ENCODE results near the gene OR2Y1.
"Not testable (repeated sequence)": the region's sequence is repeated elsewhere in the genome, so short reads cannot be mapped to it uniquely, and the experiment has no call there.

The OR2Y1 gene

GRCh38 chr5:180777475-180777874 is 37.6 kb upstream of the OR2Y1 start:
- Mint-ChIP-seq H3K4me3 (no peak overlapping the region), H3K27me3 (peaks cover 28% of the 10 kb centered on the region), H3K9me3 (no peaks in the 10 kb centered on the region), H3K4me1 (no peaks in the 10 kb centered on the region), H3K36me3 (ENCODE audit: insufficient read depth) (peaks cover 2% of the 10 kb centered on the region), H3K27ac (ENCODE audit: low read depth) (no peak overlapping the region)
- no peak for ATAC-seq (replicated peaks; ENCODE audit: extremely low read depth, poor library complexity, severe bottlenecking)
- DNase-seq (ENCODE audit: low spot score in 2 of 2), result no peak

- Mint-ChIP-seq H3K27me3 (peaks cover 31% of the 10 kb centered on the region), H3K27ac (ENCODE audit: low read depth) (no peak overlapping the region), H3K4me1 (no peaks in the 10 kb centered on the region), H3K9me3 (no peaks in the 10 kb centered on the region), H3K36me3 (ENCODE audit: insufficient read depth) (peaks cover 2% of the 10 kb centered on the region), H3K4me3 (no peak overlapping the region)
- DNase-seq (ENCODE audit: low spot score in 2 of 2) (no peak), ATAC-seq (replicated peaks; ENCODE audit: extremely low read depth, poor library complexity, severe bottlenecking) (no peak)
Measured at GRCh38 chr5:180776376-180776775, 36.5 kb upstream of the OR2Y1 start.

- Mint-ChIP-seq H3K27me3 (peaks cover 31% of the 10 kb centered on the region), H3K4me1 (no peaks in the 10 kb centered on the region), H3K27ac (ENCODE audit: low read depth) (no peak overlapping the region), H3K4me3 (no peak overlapping the region), H3K9me3 (no peaks in the 10 kb centered on the region), H3K36me3 (ENCODE audit: insufficient read depth) (no peaks in the 10 kb centered on the region)
- no peak for ATAC-seq (replicated peaks; ENCODE audit: extremely low read depth, poor library complexity, severe bottlenecking)
- no peak for DNase-seq (ENCODE audit: low spot score in 2 of 2)
Measured at GRCh38 chr5:180775624-180776023, 35.8 kb upstream of the OR2Y1 start.

- peaks cover 5% of the 10 kb centered on the region for H3K9me3 Mint-ChIP-seq
- no peak for ATAC-seq (replicated peaks; ENCODE audit: extremely low read depth, poor library complexity, severe bottlenecking)
- H3K27ac Mint-ChIP-seq (ENCODE audit: low read depth), result no peak overlapping the region
- H3K27me3 Mint-ChIP-seq, result peaks cover 39% of the 10 kb centered on the region
- H3K4me1 Mint-ChIP-seq, result no peaks in the 10 kb centered on the region
- no peak overlapping the region for H3K4me3 Mint-ChIP-seq
- DNase-seq (ENCODE audit: low spot score in 2 of 2), result no peak
- H3K36me3 Mint-ChIP-seq (ENCODE audit: insufficient read depth), result no peaks in the 10 kb centered on the region
Measured at GRCh38 chr5:180771839-180772238, 32.0 kb upstream of the OR2Y1 start.

GRCh38 chr5:180769821-180770220 is 30.0 kb upstream of the OR2Y1 start:
- H3K27me3 Mint-ChIP-seq, result peaks cover 51% of the 10 kb centered on the region
- no peaks in the 10 kb centered on the region for H3K36me3 Mint-ChIP-seq (ENCODE audit: insufficient read depth)
- no peak overlapping the region for H3K27ac Mint-ChIP-seq (ENCODE audit: low read depth)
- H3K4me3 Mint-ChIP-seq, result no peak overlapping the region
- ATAC-seq (replicated peaks; ENCODE audit: extremely low read depth, poor library complexity, severe bottlenecking), result no peak
- no peaks in the 10 kb centered on the region for H3K4me1 Mint-ChIP-seq
- DNase-seq (ENCODE audit: low spot score in 2 of 2), result no peak
- H3K9me3 Mint-ChIP-seq, result peaks cover 5% of the 10 kb centered on the region

GRCh38 chr5:180755601-180756000 is 15.7 kb upstream of the OR2Y1 start:
- H3K27ac Mint-ChIP-seq (ENCODE audit: low read depth), result no peak overlapping the region
- no peak overlapping the region for H3K4me3 Mint-ChIP-seq
- ATAC-seq (replicated peaks; ENCODE audit: extremely low read depth, poor library complexity, severe bottlenecking) (no peak), DNase-seq (ENCODE audit: low spot score in 2 of 2) (no peak)
- peaks cover 6% of the 10 kb centered on the region for H3K9me3 Mint-ChIP-seq
- H3K36me3 Mint-ChIP-seq (ENCODE audit: insufficient read depth), result no peaks in the 10 kb centered on the region
- peaks cover 38% of the 10 kb centered on the region for H3K27me3 Mint-ChIP-seq
- no peaks in the 10 kb centered on the region for H3K4me1 Mint-ChIP-seq

GRCh38 chr5:180744253-180744652 is 4.4 kb upstream of the OR2Y1 start:
- H3K4me3 Mint-ChIP-seq, result no peak overlapping the region
- no peak for ATAC-seq (replicated peaks; ENCODE audit: extremely low read depth, poor library complexity, severe bottlenecking)
- peaks cover 28% of the 10 kb centered on the region for H3K27me3 Mint-ChIP-seq
- no peaks in the 10 kb centered on the region for H3K36me3 Mint-ChIP-seq (ENCODE audit: insufficient read depth)
- no peak for DNase-seq (ENCODE audit: low spot score in 2 of 2)
- no peaks in the 10 kb centered on the region for H3K4me1 Mint-ChIP-seq
- H3K9me3 Mint-ChIP-seq, result no peaks in the 10 kb centered on the region
- no peak overlapping the region for H3K27ac Mint-ChIP-seq (ENCODE audit: low read depth)

GRCh38 chr5:180742727-180743126 is 2.9 kb upstream of the OR2Y1 start:
- no peak for DNase-seq (ENCODE audit: low spot score in 2 of 2)
- H3K27me3 Mint-ChIP-seq, result peaks cover 39% of the 10 kb centered on the region
- ATAC-seq (replicated peaks; ENCODE audit: extremely low read depth, poor library complexity, severe bottlenecking), result no peak
- no peaks in the 10 kb centered on the region for H3K4me1 Mint-ChIP-seq
- H3K27ac Mint-ChIP-seq (ENCODE audit: low read depth), result no peak overlapping the region
- H3K9me3 Mint-ChIP-seq, result no peaks in the 10 kb centered on the region
- H3K36me3 Mint-ChIP-seq (ENCODE audit: insufficient read depth), result no peaks in the 10 kb centered on the region
- no peak overlapping the region for H3K4me3 Mint-ChIP-seq

- not testable (repeated sequence) for H3K9me3 Mint-ChIP-seq; H3K27ac Mint-ChIP-seq (ENCODE audit: low read depth); H3K4me3 Mint-ChIP-seq; H3K4me1 Mint-ChIP-seq; ATAC-seq (replicated peaks; ENCODE audit: extremely low read depth, poor library complexity, severe bottlenecking); DNase-seq (ENCODE audit: low spot score in 2 of 2); H3K36me3 Mint-ChIP-seq (ENCODE audit: insufficient read depth)
- H3K27me3 Mint-ChIP-seq, result peaks cover 43% of the 10 kb centered on the region
Measured at GRCh38 chr5:180740953-180741352, 1.1 kb upstream of the OR2Y1 start.

- Mint-ChIP-seq H3K4me3 (no peak overlapping the region), H3K9me3 (no peaks in the 10 kb centered on the region), H3K27ac (ENCODE audit: low read depth) (no peak overlapping the region), H3K36me3 (ENCODE audit: insufficient read depth) (no peaks in the 10 kb centered on the region), H3K27me3 (peaks cover 52% of the 10 kb centered on the region), H3K4me1 (no peaks in the 10 kb centered on the region)
- no peak for ATAC-seq (replicated peaks; ENCODE audit: extremely low read depth, poor library complexity, severe bottlenecking)
- no peak for DNase-seq (ENCODE audit: low spot score in 2 of 2)
Measured at GRCh38 chr5:180739271-180739670, 587 bp downstream of the OR2Y1 start.

GRCh38 chr5:180736536-180736935 is 3.3 kb downstream of the OR2Y1 start:
- H3K27ac Mint-ChIP-seq (ENCODE audit: low read depth), result no peak overlapping the region
- no peak overlapping the region for H3K4me3 Mint-ChIP-seq
- DNase-seq (ENCODE audit: low spot score in 2 of 2), result no peak
- ATAC-seq (replicated peaks; ENCODE audit: extremely low read depth, poor library complexity, severe bottlenecking), result no peak
- H3K9me3 Mint-ChIP-seq, result no peaks in the 10 kb centered on the region
- no peaks in the 10 kb centered on the region for H3K4me1 Mint-ChIP-seq
- peaks cover 54% of the 10 kb centered on the region for H3K27me3 Mint-ChIP-seq
- H3K36me3 Mint-ChIP-seq (ENCODE audit: insufficient read depth), result no peaks in the 10 kb centered on the region

GRCh38 chr5:180724944-180725343 is 14.9 kb downstream of the OR2Y1 start:
- Mint-ChIP-seq H3K36me3 (ENCODE audit: insufficient read depth) (no peaks in the 10 kb centered on the region), H3K4me3 (no peak overlapping the region), H3K27ac (ENCODE audit: low read depth) (no peak overlapping the region), H3K27me3 (peaks cover 55% of the 10 kb centered on the region), H3K9me3 (no peaks in the 10 kb centered on the region), H3K4me1 (no peaks in the 10 kb centered on the region)
- no peak for ATAC-seq (replicated peaks; ENCODE audit: extremely low read depth, poor library complexity, severe bottlenecking)
- no peak for DNase-seq (ENCODE audit: low spot score in 2 of 2)

- Mint-ChIP-seq H3K36me3 (ENCODE audit: insufficient read depth) (no peaks in the 10 kb centered on the region), H3K4me3 (no peak overlapping the region), H3K9me3 (no peaks in the 10 kb centered on the region), H3K27me3 (peaks cover 55% of the 10 kb centered on the region), H3K27ac (ENCODE audit: low read depth) (no peak overlapping the region), H3K4me1 (no peaks in the 10 kb centered on the region)
- ATAC-seq (replicated peaks; ENCODE audit: extremely low read depth, poor library complexity, severe bottlenecking) (no peak), DNase-seq (ENCODE audit: low spot score in 2 of 2) (no peak)
Measured at GRCh38 chr5:180723936-180724335, 15.9 kb downstream of the OR2Y1 start.

- no peaks in the 10 kb centered on the region for H3K36me3 Mint-ChIP-seq (ENCODE audit: insufficient read depth)
- H3K9me3 Mint-ChIP-seq, result no peaks in the 10 kb centered on the region
- no peak for DNase-seq (ENCODE audit: low spot score in 2 of 2)
- no peak overlapping the region for H3K4me3 Mint-ChIP-seq
- ATAC-seq (replicated peaks; ENCODE audit: extremely low read depth, poor library complexity, severe bottlenecking), result no peak
- no peak overlapping the region for H3K27ac Mint-ChIP-seq (ENCODE audit: low read depth)
- H3K4me1 Mint-ChIP-seq, result peaks cover 9% of the 10 kb centered on the region
- peaks cover 22% of the 10 kb centered on the region for H3K27me3 Mint-ChIP-seq
Measured at GRCh38 chr5:180720486-180720885, 19.4 kb downstream of the OR2Y1 start.

Data from central memory CD8-positive, alpha-beta T cell (primary cell).